ENCODE results near the gene PRORP. TPM values are rescaled to one million over a fixed set of nuclear protein-coding genes. Genes with fewer than 3 reads are reported as not detected.

Gene PRORP
- total and polyA plus RNA-seq, 2 of the 8 experiments (the other 6 are each of a cell fraction or from before 2014, with no cell fraction given): 30.0 to 44.8 TPM

- no peak for TF ChIP-seq CHD2 (IDR thresholded peaks at IDR 0.05; ENCODE audit: low read length)
- TF ChIP-seq SIRT6 (IDR thresholded peaks at IDR 0.05; ENCODE audit: low read length): no peak
- no peak for TF ChIP-seq ZNF274 (IDR thresholded peaks at IDR 0.05; ENCODE audit: borderline replicate concordance, extremely low read depth, low read length)
- TF ChIP-seq, protein P1, sequence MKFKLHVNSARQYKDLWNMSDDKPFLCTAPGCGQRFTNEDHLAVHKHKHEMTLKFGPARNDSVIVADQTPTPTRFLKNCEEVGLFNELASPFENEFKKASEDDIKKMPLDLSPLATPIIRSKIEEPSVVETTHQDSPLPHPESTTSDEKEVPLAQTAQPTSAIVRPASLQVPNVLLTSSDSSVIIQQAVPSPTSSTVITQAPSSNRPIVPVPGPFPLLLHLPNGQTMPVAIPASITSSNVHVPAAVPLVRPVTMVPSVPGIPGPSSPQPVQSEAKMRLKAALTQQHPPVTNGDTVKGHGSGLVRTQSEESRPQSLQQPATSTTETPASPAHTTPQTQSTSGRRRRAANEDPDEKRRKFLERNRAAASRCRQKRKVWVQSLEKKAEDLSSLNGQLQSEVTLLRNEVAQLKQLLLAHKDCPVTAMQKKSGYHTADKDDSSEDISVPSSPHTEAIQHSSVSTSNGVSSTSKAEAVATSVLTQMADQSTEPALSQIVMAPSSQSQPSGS (IDR thresholded peaks at IDR 0.05; ENCODE audit: low read length): no peak
- TF ChIP-seq TAF1 (IDR thresholded peaks at IDR 0.05; ENCODE audit: low read depth, low read length): no peak
- TF ChIP-seq CBX8 (IDR thresholded peaks at IDR 0.05; ENCODE audit: borderline replicate concordance, low read depth, low read length): no peak
- no peak for TF ChIP-seq CHD1 (IDR thresholded peaks at IDR 0.05; ENCODE audit: low read depth, low read length)
- Histone ChIP-seq H3K9ac (replicated peaks in 1 of 4; ENCODE audit: extremely low read depth in 1 of 4, low read depth in 3 of 4, low read length in 3 of 4) (no peak overlapping the region), H2BK5ac (ENCODE audit: low read depth, low read length) (no peak overlapping the region), H2BK12ac (ENCODE audit: low read depth, low read length) (no peak overlapping the region), H2AFZ (ENCODE audit: low read length) (no peak overlapping the region), H2BK20ac (ENCODE audit: low read length) (no peak overlapping the region), H4K91ac (replicated peaks; ENCODE audit: insufficient read length, low read length) (no peak overlapping the region), H4K20me1 (replicated peaks in 1 of 2; ENCODE audit: control insufficient read depth in 1 of 2, insufficient read depth in 2 of 2, low read length in 2 of 2) (no peaks in the 10 kb centered on the region), H3K79me1 (ENCODE audit: low read depth, low read length) (no peaks in the 10 kb centered on the region; the same call in 1 of the 2 replicates), H3K27ac (ENCODE audit: low read depth, low read length) (no peak overlapping the region), H2BK15ac (ENCODE audit: low read length) (no peak overlapping the region), H2AK5ac (ENCODE audit: low read depth, low read length) (no peak overlapping the region), H3K4me3 (ENCODE audit: extremely low read depth in 1 of 4, insufficient read depth in 2 of 4, low read depth in 3 of 4, low read length in 4 of 4) (no peak overlapping the region), H3K56ac (replicated peaks; ENCODE audit: insufficient read length, low read depth, low read length) (no peak overlapping the region), H3K4me1 (replicated peaks in 1 of 4; ENCODE audit: control insufficient read depth in 3 of 4, insufficient read depth in 4 of 4, low read length in 3 of 4) (no peaks in the 10 kb centered on the region; a peak in 1 of 7 replicates), H3K23me2 (ENCODE audit: low read depth, low read length) (no peaks in the 10 kb centered on the region), H4K8ac (ENCODE audit: extremely low read depth, insufficient read depth, low read length) (no peak overlapping the region), H2BK120ac (replicated peaks; ENCODE audit: low read depth, low read length) (no peak overlapping the region), H3K36me3 (ENCODE audit: control insufficient read depth in 2 of 4, insufficient read depth in 4 of 4, low read length in 3 of 4) (peaks cover 0 to 5% (median 0%) of the 10 kb centered on the region in 4 experiments; a peak in 1 of 8 replicates), H3K27me3 (replicated peaks in 1 of 4; ENCODE audit: control insufficient read depth in 3 of 4, extremely low read depth in 1 of 4, insufficient read depth in 3 of 4, low read length in 3 of 4) (no peaks in the 10 kb centered on the region), H4K5ac (ENCODE audit: insufficient read length, low read depth, low read length) (no peak overlapping the region), H3K14ac (ENCODE audit: insufficient read length) (no peak overlapping the region), H3K9me3 (ENCODE audit: insufficient read depth in 2 of 2, low read depth in 1 of 2, low read length in 1 of 2) (no peaks in the 10 kb centered on the region), H3K4me2 (ENCODE audit: insufficient read depth in 1 of 2, low read depth in 2 of 2, low read length in 2 of 2) (no peak overlapping the region), H3K79me2 (ENCODE audit: control insufficient read depth in 1 of 2, insufficient read depth in 2 of 2, low read length in 2 of 2) (no peaks in the 10 kb centered on the region), H3K23ac (ENCODE audit: insufficient read length) (no peak overlapping the region), H3K18ac (ENCODE audit: extremely low read depth, low read length) (no peak overlapping the region), H3K4ac (replicated peaks; ENCODE audit: insufficient read length, low read depth, low read length) (no peak overlapping the region)
- POLR2A ChIA-PET (ENCODE audit: partially characterized antibody): no interaction called here
- WGBS, 2 experiments (ENCODE audit: extremely low coverage in 1 of 2, insufficient coverage in 1 of 2, insufficient read length in 1 of 2, insufficient replicate concordance in 2 of 2, low coverage in 1 of 2, low lambda C conversion rate in 2 of 2, missing lambda C conversion rate in 1 of 2): 82% methylated on average over 5 of the region's 5 CpGs; no CpG with 5 or more reads in 1 of the 2 experiments
- DNase-seq (ENCODE audit: low read depth in 1 of 2, low spot score in 2 of 2): no peak
- no peak for FAIRE-seq
- CTCF ChIA-PET (ENCODE audit: partially characterized antibody): no interaction called here
Measured at GRCh38 chr14:35161231-35161630, 38.9 kb downstream of the PRORP start.

Data from H1 (cell line).